GM12878 (cell line): ENCODE measurements around the gene EMILIN3. TPM values are rescaled to one million over a fixed set of nuclear protein-coding genes. Genes with fewer than 3 reads are reported as not detected.

Experiments used
- ATAC-seq: fragments of 200-7000 bp; cut with Tn5 transposase; 3 replicates; pipeline ENCODE4 v1.9.1; 2020; ENCODE audit warnings: mild to moderate bottlenecking, moderate library complexity
- BruUV-seq: library from RNA; stranded (reverse); fragments of 400-500 nt; replicated peaks from 2 replicates; lab custom pipeline; 2021; lab: Mats Ljungman, UMichigan
- CTCF ChIA-PET: fragments of 300-600 bp; sonication (Branson Sonifier 250); formaldehyde crosslinking; extraction: SDS; loops from one replicate; lab custom pipeline; 2021; ENCODE audit warnings: inconsistent platforms; lab: Yijun Ruan, JAX
- POLR2A ChIA-PET: fragments of 350-600 bp; formaldehyde crosslinking; extraction: SDS; loops from one replicate; lab custom pipeline; 2021; ENCODE audit warnings: inconsistent platforms; lab: Charles Lee
- RAD21 ChIA-PET: fragments of 300-600 bp; sonication (Branson Sonifier 250); formaldehyde crosslinking; loops from one replicate; lab custom pipeline; 2023; ENCODE audit warnings: antibody characterized with exemption; ENCODE audit not compliant: unreplicated experiment; lab: Charles Lee
- SMC1A ChIA-PET: fragments of 300-600 bp; sonication (Branson Sonifier 250); formaldehyde crosslinking; loops from one replicate; lab custom pipeline; 2023; ENCODE audit not compliant: unreplicated experiment, uncharacterized antibody; lab: Charles Lee
- DNase-seq: peaks from one replicate; pipeline ENCODE4 v3.0.0-alpha.2; 2011; ENCODE audit warnings: low read depth, low spot score
- FAIRE-seq: peaks from 3 replicates; lab custom pipeline; 2011; peaks lifted over from hg19 to GRCh38; lab: Jason Lieb, UNC
- H2AFZ ChIP-seq: 2 replicates; pipeline ENCODE4 v1.6.0; 2011; ENCODE audit warnings: low read depth, low read length, control low read depth; ENCODE audit not compliant: control insufficient read depth
- H3K27ac ChIP-seq: 2 replicates; pipeline ENCODE4 v1.5.1; 2011; ENCODE audit warnings: control low read depth; ENCODE audit not compliant: control insufficient read depth, insufficient read depth
- H3K27me3 ChIP-seq, 2 experiments: replicated peaks in 1 of 2; 2 replicates each; pipeline versions ENCODE4 v1.6.0 to v1.6.1; 2011; ENCODE audit warnings: low read length in 1 of 2; ENCODE audit not compliant: control insufficient read depth in 2 of 2, insufficient read depth in 2 of 2
- H3K36me3 ChIP-seq, 2 experiments: 2 replicates each; pipeline ENCODE4 v1.5.1; 2011; ENCODE audit warnings: low read length in 1 of 2; ENCODE audit not compliant: control insufficient read depth in 2 of 2, insufficient read depth in 2 of 2
- H3K4me1 ChIP-seq: 2 replicates; pipeline ENCODE4 v1.6.1; 2011; ENCODE audit warnings: mild to moderate bottlenecking, low read length, moderate library complexity, mixed read lengths; ENCODE audit not compliant: control insufficient read depth, insufficient read depth
- H3K4me2 ChIP-seq: 2 replicates; pipeline ENCODE4 v1.6.0; 2011; ENCODE audit warnings: control low read depth; ENCODE audit not compliant: control insufficient read depth, insufficient read depth
- H3K4me3 ChIP-seq: fragments of 200-600 bp; sonication (generic); 2 replicates; pipeline ENCODE4 v1.5.1; 2016
- H3K79me2 ChIP-seq: 2 replicates; pipeline ENCODE4 v1.6.0; 2011; ENCODE audit warnings: low read length; ENCODE audit not compliant: control insufficient read depth, insufficient read depth
- H3K9ac ChIP-seq: 2 replicates; pipeline ENCODE4 v1.8.0; 2011; ENCODE audit warnings: low read length, control low read depth, mixed read lengths; ENCODE audit not compliant: control insufficient read depth, insufficient read depth
- H3K9me3 ChIP-seq: replicated peaks from 3 replicates; pipeline ENCODE4 v1.5.1; 2011; ENCODE audit warnings: mild to moderate bottlenecking, low read length; ENCODE audit not compliant: control insufficient read depth, insufficient read depth
- H4K20me1 ChIP-seq: 2 replicates; pipeline ENCODE4 v1.6.0; 2011; ENCODE audit not compliant: control insufficient read depth, insufficient read depth
- CBX5 ChIP-seq: sonication (generic); IDR thresholded peaks from 2 replicates; pipeline ENCODE4 v1.6.1; 2016; ENCODE audit warnings: low read depth, moderate library complexity, mild to moderate bottlenecking, inconsistent platforms
- CHD1 ChIP-seq: IDR thresholded peaks from 2 replicates; pipeline ENCODE4 v1.6.1; 2012; ENCODE audit warnings: low read depth, low read length, improper control_type of control experiment
- CREB1 ChIP-seq: IDR thresholded peaks from 2 replicates; pipeline ENCODE4 v1.6.1; 2012; ENCODE audit warnings: low read depth, mild to moderate bottlenecking, inconsistent platforms
- CREM ChIP-seq: IDR thresholded peaks from 2 replicates; pipeline ENCODE4 v1.6.1; 2014; ENCODE audit warnings: antibody characterized with exemption, low read depth
- IKZF2 ChIP-seq, 2 experiments: fragments of 450-650 bp; IDR thresholded peaks; 2 replicates each; pipeline ENCODE4 v1.6.1; 2017; ENCODE audit warnings: mild to moderate bottlenecking in 2 of 2, moderate library complexity in 2 of 2
- MAX ChIP-seq: IDR thresholded peaks from 2 replicates; pipeline ENCODE4 v1.6.1; 2012; ENCODE audit warnings: low read depth, low read length, improper control_type of control experiment
- MEF2B ChIP-seq: fragments of 450-650 bp; IDR thresholded peaks from 2 replicates; pipeline ENCODE4 v1.6.1; 2018; ENCODE audit warnings: mild to moderate bottlenecking, moderate library complexity; ENCODE audit not compliant: partially characterized antibody, poor library complexity, severe bottlenecking
- MYC ChIP-seq: IDR thresholded peaks from 2 replicates; pipeline ENCODE4 v1.6.1; 2011; ENCODE audit warnings: mild to moderate bottlenecking, low read length, moderate library complexity, inconsistent platforms; ENCODE audit not compliant: insufficient read depth, insufficient replicate concordance, insufficient read length, severe bottlenecking
- NBN ChIP-seq: fragments of 450-650 bp; IDR thresholded peaks from 2 replicates; pipeline ENCODE4 v1.6.1; 2016
- NFXL1 ChIP-seq: fragments of 450-650 bp; IDR thresholded peaks from 2 replicates; pipeline ENCODE4 v1.6.1; 2017; ENCODE audit warnings: antibody characterized with exemption, mild to moderate bottlenecking, borderline replicate concordance
- NKRF ChIP-seq: fragments of 450-650 bp; conservative IDR thresholded peaks from 2 replicates; pipeline ENCODE4 v1.6.1; 2017; ENCODE audit warnings: mild to moderate bottlenecking, moderate library complexity
- RBBP5 ChIP-seq: fragments of 200-600 bp; sonication (generic); conservative IDR thresholded peaks from 2 replicates; pipeline ENCODE4 v1.6.1; 2016
- REST ChIP-seq: IDR thresholded peaks from 2 replicates; pipeline ENCODE4 v1.6.1; 2012; ENCODE audit warnings: mild to moderate bottlenecking, low read depth, low read length
- STAT3 ChIP-seq: IDR thresholded peaks from 2 replicates; pipeline ENCODE4 v1.6.1; 2011; ENCODE audit warnings: low read depth, low read length, improper control_type of control experiment
- SUZ12 ChIP-seq: fragments of 200-600 bp; sonication (generic); IDR thresholded peaks from one replicate; pipeline ENCODE4 v1.6.1; 2018; ENCODE audit warnings: antibody characterized with exemption, mild to moderate bottlenecking; ENCODE audit not compliant: unreplicated experiment
- ZNF687 ChIP-seq: fragments of 450-650 bp; IDR thresholded peaks from 2 replicates; pipeline ENCODE4 v1.6.1; 2017; ENCODE audit warnings: mild to moderate bottlenecking, moderate library complexity
- WGBS: methylation state at CpG from one replicate; pipeline ENCODE4 v1.1.6; 2016; ENCODE audit warnings: low lambda C conversion rate; ENCODE audit not compliant: insufficient replicate concordance, insufficient coverage; ENCODE audit errors: missing lambda C conversion rate; 5-methylcytosine and 5-hydroxymethylcytosine counted together
- in situ Hi-C: fragments of 300-500 bp; cut with MboI; formaldehyde crosslinking; loops from 9 replicates; pipeline ENCODE4 v1.14.3; 2018; ENCODE audit warnings: mixed read lengths
- intact Hi-C: fragments of 100-400 bp; cut with micrococcal nuclease; formaldehyde crosslinking; loops from one replicate; pipeline ENCODE4 v1.14.2; 2022; ENCODE audit not compliant: unreplicated experiment
- polyA plus RNA-seq, 11 experiments: library from polyadenylated mRNA; depleted of rRNA in 4 of 11; unstranded in 6 of 11; stranded (reverse) in 5 of 11; fragments of >200 nt; fragmentation: Nextera tagmentation in 4 of 11; fragmentation: Illumina TruSeq in 1 of 11; extraction: Ambion mirVana in 4 of 11; extraction: Trizol in 1 of 11; gene quantifications; 1 replicate in 1 of 11; 2 replicates in 10 of 11; pipeline versions ENCODE4 v1.2.1 to v1.2.3, GENCODE V29; 2011 to 2016; ENCODE audit warnings: inconsistent platforms in 2 of 11, missing spikeins in 2 of 11, low read depth in 1 of 11
- total RNA-seq, 4 experiments: library from RNA; depleted of rRNA in 3 of 4; stranded (reverse); fragments of >200 nt in 3 of 4; fragmentation: Illumina TruSeq in 1 of 4; extraction: Trizol in 1 of 4; gene quantifications; 2 replicates each; pipeline versions ENCODE4 v1.2.1 to v1.2.3, GENCODE V29; 2013 to 2021

EMILIN3 gene
- total and polyA plus RNA-seq, 10 of the 15 experiments (the other 5 are each of a cell fraction or from before 2014, with no cell fraction given): not detected

GRCh38 chr20:41415191-41415590 lies 48.6 kb upstream of the EMILIN3 start:
- FAIRE-seq (no peak), ATAC-seq (no peak)
- SMC1A ChIA-PET: interaction anchor here (1.6 kb wide), 1 partner anchor 12 kb away, joined by 7 read pairs; no protein-coding TSS in a partner anchor
- no peaks in the 10 kb centered on the region for H3K79me2 ChIP-seq
- RAD21 ChIA-PET: no interaction called here
- no peak overlapping the region for H3K4me2 ChIP-seq
- peaks cover 1 to 23% of the 10 kb centered on the region in 2 experiments; a peak in 3 of 4 replicates for H3K36me3 ChIP-seq
- H3K4me1 ChIP-seq: no peaks in the 10 kb centered on the region; the same call in 1 of the 2 replicates
- no peak overlapping the region for H3K4me3 ChIP-seq
- H2AFZ ChIP-seq: no peak overlapping the region
- intact Hi-C loops: no loop called here
- H3K9ac ChIP-seq: no peak overlapping the region
- no peaks in the 10 kb centered on the region for H3K9me3 ChIP-seq
- TF ChIP-seq SUZ12: no peak
- no peak for TF ChIP-seq NFXL1
- no peak for TF ChIP-seq MAX
- no peak for TF ChIP-seq REST
- TF ChIP-seq RBBP5: no peak
- TF ChIP-seq MEF2B: no peak
- TF ChIP-seq MYC: no peak
- no peak for TF ChIP-seq NKRF
- no peak for TF ChIP-seq CHD1
- no peak for TF ChIP-seq CREM
- TF ChIP-seq NBN: no peak
- TF ChIP-seq CBX5: no peak
- TF ChIP-seq ZNF687: no peak
- no peak for TF ChIP-seq IKZF2 (IDR thresholded peaks at IDR 0.05)
- TF ChIP-seq CREB1: no peak
- no peak for TF ChIP-seq STAT3
- TF ChIP-seq, all 136 proteins: peak for 0
- in situ Hi-C loops: no loop called here
- Histone ChIP-seq H4K20me1 (no peaks in the 10 kb centered on the region), H3K27ac (no peak overlapping the region), H3K27me3 (no peaks in the 10 kb centered on the region)
- BruUV-seq: no TSS peak
- ChIA-PET CTCF (interaction anchor here (1.1 kb wide), 1 partner anchor 70 kb away, joined by 3 read pairs; no protein-coding TSS in a partner anchor), POLR2A (interaction anchor here (1.0 kb wide), 1 partner anchor 12 kb away, joined by 3 read pairs; no protein-coding TSS in a partner anchor)
- WGBS: 92% methylated on average over 8 of the region's 8 CpGs
- no peak for DNase-seq
